Neural progenitor cell (in vitro differentiated cells): Measurements from ENCODE around the gene SREBF2.

Experiments
- CTCF ChIP-seq: fragments of 200-600 bp; sonication (generic); IDR thresholded peaks from 2 replicates; pipeline ENCODE4 v1.5.1; 2017; ENCODE audit warnings: antibody characterized with exemption, mild to moderate bottlenecking
- EZH2 ChIP-seq: fragments of 200-600 bp; sonication (generic); IDR thresholded peaks from 2 replicates; pipeline ENCODE4 v1.6.1; 2017; ENCODE audit warnings: antibody characterized with exemption, mild to moderate bottlenecking, moderate library complexity

DNA sequence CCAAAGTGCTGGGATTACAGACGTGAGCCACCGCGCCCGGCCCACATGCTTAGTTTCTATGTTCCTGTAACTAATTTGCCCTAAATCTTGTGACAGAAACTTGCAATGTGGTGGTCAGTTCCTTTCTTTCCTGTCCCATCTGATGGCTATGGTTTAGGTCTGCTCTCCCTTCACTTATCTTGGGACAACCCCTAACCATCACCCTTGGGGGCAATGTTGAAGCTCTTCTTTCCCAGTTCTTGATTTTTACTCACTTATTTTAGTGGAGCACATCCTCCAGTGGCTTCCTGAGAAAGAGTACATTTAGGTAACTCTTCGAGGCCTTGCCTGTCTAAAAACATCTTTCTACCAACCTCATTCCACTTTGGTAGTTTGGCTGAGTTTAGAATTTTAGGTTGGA lies 7.3 kb downstream of the SREBF2 start:
- TF ChIP-seq CTCF = no peak
- TF ChIP-seq EZH2 = no peak
